OCI-LY3 (cell line): ENCODE results near the gene PDE10A.
"Not testable (repeated sequence)": the region's sequence is repeated elsewhere in the genome, so short reads cannot be mapped to it uniquely, and the experiment has no call there.

Experiments used
- H2AFZ ChIP-seq: fragments of 200-600, 300-600 bp; shearing (Covaris generic); 2 replicates; pipeline ENCODE4 v1.6.0; 2014; ENCODE audit warnings: antibody characterized with exemption, low read depth, low read length
- H3K27ac ChIP-seq: fragments of 200-600, 300-600 bp; sonication (generic); 2 replicates; pipeline ENCODE4 v1.5.1; 2014; ENCODE audit warnings: mild to moderate bottlenecking, low read length, moderate library complexity, mixed read lengths
- H3K27me3 ChIP-seq: fragments of 200-600, 300-600 bp; sonication (generic); 2 replicates; pipeline ENCODE4 v1.6.1; 2014; ENCODE audit warnings: low read depth, low read length, mixed read lengths
- H3K36me3 ChIP-seq: fragments of 200-600, 300-600 bp; sonication (generic); replicated peaks from 2 replicates; pipeline ENCODE3; 2014; ENCODE audit warnings: low read depth, low read length, mixed read lengths
- H3K4me1 ChIP-seq: fragments of 300-600, 200-600 bp; sonication (generic); 2 replicates; pipeline ENCODE4 v1.6.1; 2014; ENCODE audit warnings: low read length, mixed read lengths
- H3K4me2 ChIP-seq: fragments of 200-600, 300-600 bp; sonication (generic); 2 replicates; pipeline ENCODE4 v1.6.1; 2014; ENCODE audit warnings: low read length, mixed read lengths
- H3K4me3 ChIP-seq: fragments of 300-600, 200-600 bp; sonication (generic); 2 replicates; pipeline ENCODE4 v1.5.1; 2014; ENCODE audit warnings: antibody characterized with exemption, mild to moderate bottlenecking, low read length, moderate library complexity
- H3K79me2 ChIP-seq: fragments of 300-600, 200-600 bp; shearing (Covaris generic); 2 replicates; pipeline ENCODE4 v1.6.1; 2014; ENCODE audit warnings: mild to moderate bottlenecking, low read length, mixed read lengths
- H3K9ac ChIP-seq: fragments of 300-600, 200-600 bp; shearing (Covaris generic); 2 replicates; pipeline ENCODE4 v1.6.0; 2014; ENCODE audit warnings: mild to moderate bottlenecking, low read length, moderate library complexity
- H3K9me3 ChIP-seq: fragments of 200-600, 300-600 bp; shearing (Covaris generic); 2 replicates; pipeline ENCODE4 v1.6.1; 2014; ENCODE audit warnings: low read length, mixed read lengths; ENCODE audit not compliant: insufficient read depth
- H4K20me1 ChIP-seq: fragments of 200-600, 300-600 bp; sonication (generic); 2 replicates; pipeline ENCODE4 v1.6.1; 2016; ENCODE audit warnings: low read length, mixed read lengths; ENCODE audit not compliant: insufficient read depth
- CTCF ChIP-seq: fragments of 200-600, 300-600 bp; sonication (generic); IDR thresholded peaks from 2 replicates; pipeline ENCODE4 v1.5.1; 2014; ENCODE audit warnings: antibody characterized with exemption, low read length, low read depth
- EZH2phosphoT487 ChIP-seq: fragments of 200-600 bp; shearing (Covaris generic); IDR thresholded peaks from 2 replicates; pipeline ENCODE4 v1.6.1; 2018; ENCODE audit warnings: antibody characterized with exemption, mixed run types, low read depth

PDE10A gene

GRCh38 chr6:165514621-165515020 lies 148.4 kb downstream of the PDE10A start:
- H3K27me3 ChIP-seq = no peaks in the 10 kb centered on the region
- TF ChIP-seq EZH2phosphoT487 (no peak), CTCF (no peak)

GRCh38 chr6:165511807-165512206 lies 151.2 kb downstream of the PDE10A start:
- no peaks in the 10 kb centered on the region for H3K36me3 ChIP-seq
- no peak overlapping the region for H3K27ac ChIP-seq
- no peaks in the 10 kb centered on the region for H3K4me1 ChIP-seq
- H3K4me3 ChIP-seq = no peak overlapping the region
- no peak for TF ChIP-seq EZH2phosphoT487
- TF ChIP-seq CTCF = no peak
- no peak overlapping the region for H3K9ac ChIP-seq
- H3K4me2 ChIP-seq = no peak overlapping the region
- H4K20me1 ChIP-seq = no peaks in the 10 kb centered on the region
- H3K79me2 ChIP-seq = no peaks in the 10 kb centered on the region
- no peaks in the 10 kb centered on the region for H3K27me3 ChIP-seq
- no peaks in the 10 kb centered on the region for H3K9me3 ChIP-seq
- no peak overlapping the region for H2AFZ ChIP-seq

More at GRCh38 chr6:165514621-165515020, 148.4 kb downstream of the PDE10A start:
- Histone ChIP-seq H4K20me1 (no peaks in the 10 kb centered on the region), H3K27ac (no peak overlapping the region), H2AFZ (no peak overlapping the region), H3K4me1 (no peaks in the 10 kb centered on the region), H3K9ac (no peak overlapping the region), H3K4me3 (no peak overlapping the region), H3K9me3 (no peaks in the 10 kb centered on the region), H3K4me2 (no peak overlapping the region), H3K79me2 (no peaks in the 10 kb centered on the region), H3K36me3 (no peaks in the 10 kb centered on the region)

GRCh38 chr6:165508321-165508869 lies 154.6 kb downstream of the PDE10A start:
- Histone ChIP-seq H3K79me2 (no peaks in the 10 kb centered on the region), H3K9me3 (no peaks in the 10 kb centered on the region), H4K20me1 (no peaks in the 10 kb centered on the region), H3K27ac (no peak overlapping the region), H2AFZ (no peak overlapping the region), H3K9ac (no peak overlapping the region), H3K4me3 (no peak overlapping the region), H3K36me3 (no peaks in the 10 kb centered on the region), H3K4me1 (no peaks in the 10 kb centered on the region), H3K4me2 (no peak overlapping the region), H3K27me3 (no peaks in the 10 kb centered on the region)
- no peak for TF ChIP-seq CTCF
- no peak for TF ChIP-seq EZH2phosphoT487

GRCh38 chr6:165506657-165507056 lies 156.4 kb downstream of the PDE10A start:
- Histone ChIP-seq H4K20me1 (no peaks in the 10 kb centered on the region), H3K27ac (no peak overlapping the region), H3K79me2 (no peaks in the 10 kb centered on the region), H3K27me3 (no peaks in the 10 kb centered on the region), H3K9ac (no peak overlapping the region), H3K9me3 (no peaks in the 10 kb centered on the region), H3K36me3 (no peaks in the 10 kb centered on the region), H3K4me3 (no peak overlapping the region), H3K4me2 (no peak overlapping the region), H3K4me1 (no peaks in the 10 kb centered on the region), H2AFZ (no peak overlapping the region)
- TF ChIP-seq CTCF (no peak), EZH2phosphoT487 (no peak)

- H3K27me3 ChIP-seq, H4K20me1 ChIP-seq, H3K9ac ChIP-seq, H3K27ac ChIP-seq, H2AFZ ChIP-seq, H3K36me3 ChIP-seq, H3K9me3 ChIP-seq, H3K79me2 ChIP-seq, H3K4me2 ChIP-seq, H3K4me1 ChIP-seq, H3K4me3 ChIP-seq: not testable (repeated sequence)
These were observed 162.7 kb downstream of the PDE10A start for GRCh38 chr6:165500214-165500907.
